ENCODE data around the gene ANKZF1.
A peak's percentile ranks its signal among the peaks of the same experiment; 100 is the strongest.

Gene ANKZF1

GRCh38 chr2:219228041-219228910 is 1.3 kb upstream of the ANKZF1 start:
- DNase-seq (ENCODE audit: low spot score), result peak; percentile 34

GRCh38 chr2:219228911-219229304 is 698 bp upstream of the ANKZF1 start:
- DNase-seq (ENCODE audit: low spot score), result no peak

GRCh38 chr2:219230059-219230540 is 494 bp downstream of the ANKZF1 start:
- DNase-seq (ENCODE audit: low spot score), result peak; percentile 65

GRCh38 chr2:219234331-219234730 is 4.7 kb downstream of the ANKZF1 start:
- DNase-seq (ENCODE audit: low spot score), result no peak

- no peak for DNase-seq (ENCODE audit: low spot score)
Observed at GRCh38 chr2:219243291-219243761, 13.7 kb downstream of the ANKZF1 start.

GRCh38 chr2:219244789-219245147 is 15.2 kb downstream of the ANKZF1 start:
- no peak for DNase-seq (ENCODE audit: low spot score)

GRCh38 chr2:219245148-219245898 is 15.7 kb downstream of the ANKZF1 start, which contains the start of the genes GLB1L and STK16:
Gene GLB1L (minus strand): TSS chr2:219245444. CDS start chr2:219243573, 1,871 bp downstream.
Gene STK16 (plus strand): TSS chr2:219245479. CDS start chr2:219246000, 521 bp downstream.
- DNase-seq (ENCODE audit: low spot score), result peak; percentile 91

- DNase-seq (ENCODE audit: low spot score), result no peak
Observed at GRCh38 chr2:219245899-219246230, 16.3 kb downstream of the ANKZF1 start.

- no peak for DNase-seq (ENCODE audit: low spot score)
Observed at GRCh38 chr2:219246559-219246958, 17.0 kb downstream of the ANKZF1 start.

- DNase-seq (ENCODE audit: low spot score), result no peak
Observed at GRCh38 chr2:219247678-219248642, 18.4 kb downstream of the ANKZF1 start.

GRCh38 chr2:219248845-219249202 is 19.2 kb downstream of the ANKZF1 start:
- no peak for DNase-seq (ENCODE audit: low spot score)

GRCh38 chr2:219249203-219249980 is 19.8 kb downstream of the ANKZF1 start:
- peak; percentile 81 for DNase-seq (ENCODE audit: low spot score)

GRCh38 chr2:219250049-219250781 is 20.6 kb downstream of the ANKZF1 start:
- peak; percentile 38 for DNase-seq (ENCODE audit: low spot score)

GRCh38 chr2:219251656-219252055 is 22.1 kb downstream of the ANKZF1 start:
- DNase-seq (ENCODE audit: low spot score), result no peak

GRCh38 chr2:219252084-219252483 is 22.5 kb downstream of the ANKZF1 start:
- DNase-seq (ENCODE audit: low spot score), result peak; percentile 19

- no peak for DNase-seq (ENCODE audit: low spot score)
Observed at GRCh38 chr2:219252570-219252899, 22.9 kb downstream of the ANKZF1 start.

- peak; percentile 52 for DNase-seq (ENCODE audit: low spot score)
Observed at GRCh38 chr2:219252900-219253752, 23.5 kb downstream of the ANKZF1 start, which contains the start of gene TUBA4B. Gene TUBA4B (plus strand): TSS chr2:219253243. CDS start chr2:219253408, 165 bp downstream.

GRCh38 chr2:219253753-219254589 is 24.4 kb downstream of the ANKZF1 start, which contains the start of gene TUBA4A:
Gene TUBA4A (minus strand): TSS chr2:219253918. CDS start chr2:219253858, 60 bp downstream.
- peak; percentile 93 for DNase-seq (ENCODE audit: low spot score)

Data from NAMALWA (cell line).